GM12878 (cell line): ENCODE results near the gene OR52N1. TPM values are rescaled to one million over a fixed set of nuclear protein-coding genes. Genes with fewer than 3 reads are reported as not detected.

Source experiments
- ATAC-seq: fragments of 200-7000 bp; cut with Tn5 transposase; 3 replicates; pipeline ENCODE4 v1.9.1; 2020; ENCODE audit warnings: mild to moderate bottlenecking, moderate library complexity
- BruUV-seq: library from RNA; stranded (reverse); fragments of 400-500 nt; replicated peaks from 2 replicates; lab custom pipeline; 2021; lab: Mats Ljungman, UMichigan
- CTCF ChIA-PET: fragments of 300-600 bp; sonication (Branson Sonifier 250); formaldehyde crosslinking; extraction: SDS; loops from one replicate; lab custom pipeline; 2021; ENCODE audit warnings: inconsistent platforms; lab: Yijun Ruan, JAX
- POLR2A ChIA-PET: fragments of 350-600 bp; formaldehyde crosslinking; extraction: SDS; loops from one replicate; lab custom pipeline; 2021; ENCODE audit warnings: inconsistent platforms; lab: Charles Lee
- RAD21 ChIA-PET: fragments of 300-600 bp; sonication (Branson Sonifier 250); formaldehyde crosslinking; loops from one replicate; lab custom pipeline; 2023; ENCODE audit warnings: antibody characterized with exemption; ENCODE audit not compliant: unreplicated experiment; lab: Charles Lee
- SMC1A ChIA-PET: fragments of 300-600 bp; sonication (Branson Sonifier 250); formaldehyde crosslinking; loops from one replicate; lab custom pipeline; 2023; ENCODE audit not compliant: unreplicated experiment, uncharacterized antibody; lab: Charles Lee
- DNase-seq: peaks from one replicate; pipeline ENCODE4 v3.0.0-alpha.2; 2011; ENCODE audit warnings: low read depth, low spot score
- FAIRE-seq: peaks from 3 replicates; lab custom pipeline; 2011; peaks lifted over from hg19 to GRCh38; lab: Jason Lieb, UNC
- H2AFZ ChIP-seq: 2 replicates; pipeline ENCODE4 v1.6.0; 2011; ENCODE audit warnings: low read depth, low read length, control low read depth; ENCODE audit not compliant: control insufficient read depth
- H3K27ac ChIP-seq: 2 replicates; pipeline ENCODE4 v1.5.1; 2011; ENCODE audit warnings: control low read depth; ENCODE audit not compliant: control insufficient read depth, insufficient read depth
- H3K27me3 ChIP-seq, 2 experiments: replicated peaks in 1 of 2; 2 replicates each; pipeline versions ENCODE4 v1.6.0 to v1.6.1; 2011; ENCODE audit warnings: low read length in 1 of 2; ENCODE audit not compliant: control insufficient read depth in 2 of 2, insufficient read depth in 2 of 2
- H3K36me3 ChIP-seq, 2 experiments: 2 replicates each; pipeline ENCODE4 v1.5.1; 2011; ENCODE audit warnings: low read length in 1 of 2; ENCODE audit not compliant: control insufficient read depth in 2 of 2, insufficient read depth in 2 of 2
- H3K4me1 ChIP-seq: 2 replicates; pipeline ENCODE4 v1.6.1; 2011; ENCODE audit warnings: mild to moderate bottlenecking, low read length, moderate library complexity, mixed read lengths; ENCODE audit not compliant: control insufficient read depth, insufficient read depth
- H3K4me2 ChIP-seq: 2 replicates; pipeline ENCODE4 v1.6.0; 2011; ENCODE audit warnings: control low read depth; ENCODE audit not compliant: control insufficient read depth, insufficient read depth
- H3K4me3 ChIP-seq: fragments of 200-600 bp; sonication (generic); 2 replicates; pipeline ENCODE4 v1.5.1; 2016
- H3K79me2 ChIP-seq: 2 replicates; pipeline ENCODE4 v1.6.0; 2011; ENCODE audit warnings: low read length; ENCODE audit not compliant: control insufficient read depth, insufficient read depth
- H3K9ac ChIP-seq: 2 replicates; pipeline ENCODE4 v1.8.0; 2011; ENCODE audit warnings: low read length, control low read depth, mixed read lengths; ENCODE audit not compliant: control insufficient read depth, insufficient read depth
- H3K9me3 ChIP-seq: replicated peaks from 3 replicates; pipeline ENCODE4 v1.5.1; 2011; ENCODE audit warnings: mild to moderate bottlenecking, low read length; ENCODE audit not compliant: control insufficient read depth, insufficient read depth
- H4K20me1 ChIP-seq: 2 replicates; pipeline ENCODE4 v1.6.0; 2011; ENCODE audit not compliant: control insufficient read depth, insufficient read depth
- BRCA1 ChIP-seq: IDR thresholded peaks from 2 replicates; pipeline ENCODE4 v1.6.1; 2011; ENCODE audit warnings: low read depth, low read length, improper control_type of control experiment
- EP300 ChIP-seq, 2 experiments: fragments of 150-350 bp in 1 of 2; IDR thresholded peaks; 2 replicates each; pipeline ENCODE4 v1.6.1; 2011 to 2012; ENCODE audit warnings: low read depth in 2 of 2, low read length in 2 of 2, borderline replicate concordance in 1 of 2, improper control_type of control experiment in 1 of 2, inconsistent platforms in 1 of 2; ENCODE audit not compliant: control insufficient read depth in 1 of 2
- IKZF1 ChIP-seq: fragments of 450-650 bp; conservative IDR thresholded peaks from 2 replicates; pipeline ENCODE4 v1.6.1; 2017; ENCODE audit warnings: antibody characterized with exemption, mild to moderate bottlenecking
- IKZF2 ChIP-seq, 2 experiments: fragments of 450-650 bp; IDR thresholded peaks; 2 replicates each; pipeline ENCODE4 v1.6.1; 2017; ENCODE audit warnings: mild to moderate bottlenecking in 2 of 2, moderate library complexity in 2 of 2
- IRF5 ChIP-seq: fragments of 450-650 bp; IDR thresholded peaks from 2 replicates; pipeline ENCODE4 v1.6.1; 2017; ENCODE audit warnings: borderline replicate concordance
- MEF2A ChIP-seq: IDR thresholded peaks from 2 replicates; pipeline ENCODE4 v1.6.1; 2011; ENCODE audit warnings: low read depth, mild to moderate bottlenecking, low read length, moderate library complexity; ENCODE audit not compliant: insufficient read depth
- MXI1 ChIP-seq: fragments of 150-350 bp; IDR thresholded peaks from 2 replicates; pipeline ENCODE4 v1.6.1; 2011; ENCODE audit warnings: low read depth, mild to moderate bottlenecking, inconsistent platforms, low read length, improper control_type of control experiment
- POLR2A ChIP-seq: IDR thresholded peaks from 2 replicates; pipeline ENCODE4 v1.6.1; 2011; ENCODE audit warnings: low read depth, mild to moderate bottlenecking, low read length
- RB1 ChIP-seq: fragments of 450-650 bp; formaldehyde crosslinking; IDR thresholded peaks from 2 replicates; pipeline ENCODE4 v1.6.1; 2017; ENCODE audit warnings: mild to moderate bottlenecking, borderline replicate concordance
- RELA ChIP-seq: fragments of 450-650 bp; IDR thresholded peaks from 2 replicates; pipeline ENCODE4 v1.8.0; 2014; ENCODE audit warnings: borderline replicate concordance; ENCODE audit not compliant: partially characterized antibody
- SIN3A ChIP-seq: IDR thresholded peaks from 2 replicates; pipeline ENCODE4 v1.6.1; 2012; ENCODE audit warnings: low read depth, low read length, improper control_type of control experiment
- SP1 ChIP-seq: IDR thresholded peaks from one replicate; pipeline ENCODE4 v1.6.1; 2011; ENCODE audit warnings: low read depth, low read length
- SPI1 ChIP-seq: IDR thresholded peaks from 2 replicates; pipeline ENCODE4 v1.6.1; 2011; ENCODE audit warnings: low read depth, mild to moderate bottlenecking, low read length, moderate library complexity, borderline replicate concordance; ENCODE audit not compliant: insufficient read depth
- TCF12 ChIP-seq: IDR thresholded peaks from 2 replicates; pipeline ENCODE4 v1.6.1; 2011; ENCODE audit warnings: low read depth, mild to moderate bottlenecking, low read length
- TCF3 ChIP-seq: IDR thresholded peaks from 2 replicates; pipeline ENCODE4 v1.6.1; 2012; ENCODE audit warnings: low read depth, mild to moderate bottlenecking, low read length, borderline replicate concordance; ENCODE audit not compliant: insufficient read depth
- USF1 ChIP-seq: IDR thresholded peaks from 2 replicates; pipeline ENCODE4 v1.6.1; 2011; ENCODE audit warnings: borderline replicate concordance, low read depth, mild to moderate bottlenecking, moderate library complexity, mixed read lengths, low read length; ENCODE audit not compliant: insufficient read depth; ENCODE audit errors: extremely low read length
- ZBTB40 ChIP-seq: fragments of 450-650 bp; IDR thresholded peaks from 2 replicates; pipeline ENCODE4 v1.6.1; 2016; ENCODE audit warnings: mild to moderate bottlenecking, moderate library complexity, borderline replicate concordance
- ZNF24 ChIP-seq: fragments of 450-650 bp; IDR thresholded peaks from 2 replicates; pipeline ENCODE4 v1.6.1; 2017; ENCODE audit warnings: antibody characterized with exemption, mild to moderate bottlenecking
- ZNF622 ChIP-seq: fragments of 450-650 bp; IDR thresholded peaks from 2 replicates; pipeline ENCODE4 v1.6.1; 2017; ENCODE audit warnings: mild to moderate bottlenecking, inconsistent platforms
- WGBS: methylation state at CpG from one replicate; pipeline ENCODE4 v1.1.6; 2016; ENCODE audit warnings: low lambda C conversion rate; ENCODE audit not compliant: insufficient replicate concordance, insufficient coverage; ENCODE audit errors: missing lambda C conversion rate; 5-methylcytosine and 5-hydroxymethylcytosine counted together
- in situ Hi-C: fragments of 300-500 bp; cut with MboI; formaldehyde crosslinking; loops from 9 replicates; pipeline ENCODE4 v1.14.3; 2018; ENCODE audit warnings: mixed read lengths
- intact Hi-C: fragments of 100-400 bp; cut with micrococcal nuclease; formaldehyde crosslinking; loops from one replicate; pipeline ENCODE4 v1.14.2; 2022; ENCODE audit not compliant: unreplicated experiment
- polyA plus RNA-seq, 11 experiments: library from polyadenylated mRNA; depleted of rRNA in 4 of 11; unstranded in 6 of 11; stranded (reverse) in 5 of 11; fragments of >200 nt; fragmentation: Nextera tagmentation in 4 of 11; fragmentation: Illumina TruSeq in 1 of 11; extraction: Ambion mirVana in 4 of 11; extraction: Trizol in 1 of 11; gene quantifications; 1 replicate in 1 of 11; 2 replicates in 10 of 11; pipeline versions ENCODE4 v1.2.1 to v1.2.3, GENCODE V29; 2011 to 2016; ENCODE audit warnings: inconsistent platforms in 2 of 11, missing spikeins in 2 of 11, low read depth in 1 of 11
- total RNA-seq, 4 experiments: library from RNA; depleted of rRNA in 3 of 4; stranded (reverse); fragments of >200 nt in 3 of 4; fragmentation: Illumina TruSeq in 1 of 4; extraction: Trizol in 1 of 4; gene quantifications; 2 replicates each; pipeline versions ENCODE4 v1.2.1 to v1.2.3, GENCODE V29; 2013 to 2021

OR52N1 gene
- total and polyA plus RNA-seq, 10 of the 15 experiments (the other 5 are each of a cell fraction or from before 2014, with no cell fraction given): 0.04 TPM; not detected in 9

GRCh38 chr11:5815534-5815933 lies 24.5 kb upstream of the OR52N1 start:
- Histone ChIP-seq H3K27me3 (no peaks in the 10 kb centered on the region), H2AFZ (no peak overlapping the region), H3K79me2 (no peaks in the 10 kb centered on the region), H3K9me3 (no peaks in the 10 kb centered on the region), H3K4me2 (no peak overlapping the region), H4K20me1 (no peaks in the 10 kb centered on the region), H3K4me1 (no peaks in the 10 kb centered on the region), H3K4me3 (no peak overlapping the region), H3K9ac (no peak overlapping the region), H3K36me3 (no peaks in the 10 kb centered on the region), H3K27ac (no peak overlapping the region)
- ChIA-PET POLR2A (no interaction called here), SMC1A (no interaction called here), CTCF (interaction anchor here (1.0 kb wide), 1 partner anchor 131 kb away, joined by 3 read pairs; no protein-coding TSS in a partner anchor), RAD21 (no interaction called here)
- FAIRE-seq (no peak), DNase-seq (no peak), ATAC-seq (peak; percentile 73)
- intact Hi-C loops (loop anchor here (5.0 kb wide), 1 partner anchor 113 kb away; no protein-coding TSS in a partner anchor), in situ Hi-C loops (no loop called here)
- no TSS peak for BruUV-seq
- 39% methylated on average over 4 of the region's 4 CpGs for WGBS
- TF ChIP-seq SPI1 (peak; percentile 6; the same call in 1 of the 2 replicates), TCF3 (no peak), POLR2A (no peak), TCF12 (no peak), ZNF24 (no peak), MEF2A (peak; percentile 59; the same call in 1 of the 2 replicates), ZBTB40 (no peak), RB1 (no peak), IRF5 (no peak), USF1 (no peak), BRCA1 (no peak), IKZF2 (IDR thresholded peaks at IDR 0.05) (peak in 1 of 2 experiments; percentile 27; a peak in 1 of 4 replicates), EP300 (IDR thresholded peaks at IDR 0.05; ENCODE audit: borderline replicate concordance in 1 of 2, control insufficient read depth in 1 of 2, low read depth in 2 of 2, low read length in 2 of 2) (no peak), IKZF1 (0 out of 2 replicates have a peak, but pooled peaks have one; percentile 20), SIN3A (no peak), SP1 (no peak), MXI1 (no peak), ZNF622 (no peak), RELA (no peak)
